Activated T-helper 1 cell treated with anti-CD3 and anti-CD28 coated beads, Interleukin-12 subunit alpha, Interleukin-12 subunit beta, Interleukin-2, Interleukin-4 antibody, amounts not matched to agents 30 ng/mL and 10 ng/mL and 1 ng/mL, durations not matched to agents 14 hours and 24 hours and 36 hours (primary cell): ENCODE results near the gene TST. TPM values are rescaled to one million over a fixed set of nuclear protein-coding genes. Genes with fewer than 3 reads are reported as not detected.
"Not testable (repeated sequence)": the region's sequence is repeated elsewhere in the genome, so short reads cannot be mapped to it uniquely, and the experiment has no call there.

ENCODE experiments used
- DNase-seq: peaks from one replicate; pipeline ENCODE4 v3.0.0; 2021; ENCODE audit warnings: low spot score
- H3K27ac Mint-ChIP-seq: one replicate; pipeline ENCODE4 v1.8.0; 2021; ENCODE audit warnings: mild to moderate bottlenecking, mixed read lengths
- H3K27me3 Mint-ChIP-seq: one replicate; pipeline ENCODE4 v1.8.0; 2022; ENCODE audit warnings: mild to moderate bottlenecking, moderate library complexity, mixed read lengths; ENCODE audit not compliant: insufficient read depth
- H3K36me3 Mint-ChIP-seq: one replicate; pipeline ENCODE4 v1.8.0; 2021; ENCODE audit warnings: low read depth, mixed read lengths
- H3K4me1 Mint-ChIP-seq: one replicate; pipeline ENCODE4 v1.8.0; 2021; ENCODE audit warnings: low read depth, mixed read lengths
- H3K4me3 Mint-ChIP-seq: one replicate; pipeline ENCODE4 v1.8.0; 2021; ENCODE audit warnings: mild to moderate bottlenecking, moderate library complexity, mixed read lengths
- H3K9me3 Mint-ChIP-seq: one replicate; pipeline ENCODE4 v1.8.0; 2021; ENCODE audit warnings: mixed read lengths
- intact Hi-C: fragments of 100-400 bp; cut with micrococcal nuclease; formaldehyde crosslinking; loops from one replicate; pipeline ENCODE4 v1.15.1; 2024
- total RNA-seq: library from RNA; stranded (reverse); gene quantifications from 2 replicates; pipeline ENCODE4 v1.2.3, GENCODE V29; 2022

Gene TST
- total RNA-seq, 1 donor from 2014 or later: 8.2 TPM

GRCh38 chr22:36991206-36991605 lies 28.0 kb downstream of the TST start:
- no peak for DNase-seq
- Mint-ChIP-seq H3K36me3 (no peaks in the 10 kb centered on the region), H3K27ac (no peak overlapping the region), H3K9me3 (peaks cover 7% of the 10 kb centered on the region), H3K27me3 (peaks cover 22% of the 10 kb centered on the region), H3K4me1 (peaks cover 4% of the 10 kb centered on the region), H3K4me3 (no peak overlapping the region)
- intact Hi-C loops: no loop called here

- peaks cover 14% of the 10 kb centered on the region for H3K9me3 Mint-ChIP-seq
- H3K4me3 Mint-ChIP-seq: no peak overlapping the region
- intact Hi-C loops: no loop called here
- no peak for DNase-seq
- H3K4me1 Mint-ChIP-seq: peaks cover 4% of the 10 kb centered on the region
- peaks cover 22% of the 10 kb centered on the region for H3K27me3 Mint-ChIP-seq
- H3K27ac Mint-ChIP-seq: no peak overlapping the region
- no peaks in the 10 kb centered on the region for H3K36me3 Mint-ChIP-seq
Observed at GRCh38 chr22:36990457-36990856, 28.8 kb downstream of the TST start.

DNA sequence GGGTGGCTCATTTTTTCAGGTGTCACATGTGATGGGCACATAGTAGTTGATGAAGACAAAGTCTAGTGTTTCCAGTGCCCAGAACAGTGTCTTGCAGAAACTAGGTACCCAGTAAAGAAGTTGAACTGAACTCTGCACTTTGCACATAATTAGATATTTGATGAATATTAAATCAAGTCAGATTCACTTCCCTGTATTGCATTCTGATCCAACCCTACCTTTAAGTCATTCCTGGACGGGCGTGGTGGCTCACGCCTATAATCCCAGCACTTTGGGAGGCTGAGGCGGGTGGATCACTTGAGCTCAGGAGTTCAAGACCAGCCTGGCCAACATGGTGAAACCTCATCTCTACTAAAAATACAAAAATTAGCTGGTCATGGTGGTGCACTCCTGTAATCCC lies 30.2 kb downstream of the TST start:
- H3K4me1 Mint-ChIP-seq, H3K27ac Mint-ChIP-seq, H3K36me3 Mint-ChIP-seq, H3K4me3 Mint-ChIP-seq, intact Hi-C loops, DNase-seq: not testable (repeated sequence)
- Mint-ChIP-seq H3K27me3 (peaks cover 22% of the 10 kb centered on the region), H3K9me3 (peaks cover 17% of the 10 kb centered on the region)

GRCh38 chr22:36988075-36988832 lies 31.0 kb downstream of the TST start:
- DNase-seq: no peak

DNA sequence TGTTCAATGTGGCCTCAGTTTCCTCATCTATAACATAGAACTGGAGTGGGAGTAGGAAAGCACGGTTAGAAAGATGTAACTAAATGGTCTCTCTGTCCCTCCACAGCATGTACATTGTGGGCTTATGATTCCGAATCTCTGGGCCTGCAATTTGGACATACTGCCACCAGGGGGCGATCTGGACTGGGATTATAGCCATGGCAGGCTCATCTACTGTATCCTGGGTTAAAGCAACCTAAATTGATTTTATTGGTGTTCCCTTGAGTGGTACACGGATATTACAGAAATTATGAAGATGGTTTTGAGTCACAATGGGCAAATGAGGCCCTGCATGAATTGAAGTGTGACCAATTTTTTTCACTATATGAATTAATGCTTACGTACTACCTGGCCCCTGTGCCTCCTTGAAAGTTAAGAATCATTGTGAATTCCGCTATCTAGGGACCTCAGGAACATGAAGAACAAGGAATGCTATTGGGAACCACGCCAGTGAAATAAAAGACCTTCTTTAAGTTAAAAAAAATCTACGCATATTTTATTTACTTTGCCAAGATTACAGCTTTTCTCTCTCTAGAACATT lies 32.9 kb downstream of the TST start:
- peaks cover 28% of the 10 kb centered on the region for H3K27me3 Mint-ChIP-seq
- no peak overlapping the region for H3K27ac Mint-ChIP-seq
- no peaks in the 10 kb centered on the region for H3K36me3 Mint-ChIP-seq
- no peak overlapping the region for H3K4me3 Mint-ChIP-seq
- DNase-seq: no peak
- intact Hi-C loops: loop anchor here (1.0 kb wide), 1 partner anchor 274 kb away; no protein-coding TSS in a partner anchor
- peaks cover 17% of the 10 kb centered on the region for H3K9me3 Mint-ChIP-seq
- H3K4me1 Mint-ChIP-seq: peaks cover 4% of the 10 kb centered on the region

More at GRCh38 chr22:36988075-36988832, 31.0 kb downstream of the TST start:
- Mint-ChIP-seq H3K36me3 (no peaks in the 10 kb centered on the region), H3K27me3 (peaks cover 25% of the 10 kb centered on the region), H3K4me1 (peaks cover 4% of the 10 kb centered on the region), H3K4me3 (no peak overlapping the region), H3K27ac (no peak overlapping the region), H3K9me3 (peaks cover 17% of the 10 kb centered on the region)
- intact Hi-C loops: no loop called here

GRCh38 chr22:36985211-36985889 lies 33.9 kb downstream of the TST start:
- H3K36me3 Mint-ChIP-seq: no peaks in the 10 kb centered on the region
- intact Hi-C loops: no loop called here
- peaks cover 25% of the 10 kb centered on the region for H3K27me3 Mint-ChIP-seq
- no peak overlapping the region for H3K27ac Mint-ChIP-seq
- H3K4me1 Mint-ChIP-seq: peaks cover 4% of the 10 kb centered on the region
- peaks cover 17% of the 10 kb centered on the region for H3K9me3 Mint-ChIP-seq
- no peak for DNase-seq
- H3K4me3 Mint-ChIP-seq: no peak overlapping the region

DNA sequence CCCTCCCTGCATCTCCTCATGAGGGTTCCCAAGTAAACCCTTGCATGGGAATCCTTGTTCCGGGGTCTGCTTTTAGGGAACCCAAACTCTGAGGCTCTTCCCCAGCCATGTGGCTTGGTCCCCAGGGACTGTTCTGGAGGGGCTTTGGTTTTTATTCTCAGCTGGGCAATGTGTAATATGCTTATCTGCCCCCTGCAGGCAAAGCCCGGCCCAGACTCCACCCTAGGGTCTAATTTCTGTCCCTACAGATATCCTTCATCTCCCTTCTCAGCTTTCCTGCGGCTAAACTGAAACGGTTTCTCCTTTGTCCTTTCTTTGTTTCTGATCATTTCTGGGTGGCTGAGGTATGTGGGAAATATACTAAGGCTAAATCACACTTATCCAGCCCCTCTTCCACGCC lies 37.1 kb downstream of the TST start:
- H3K27me3 Mint-ChIP-seq: peaks cover 15% of the 10 kb centered on the region
- H3K27ac Mint-ChIP-seq: peak overlapping the region; percentile 64
- peaks cover 13% of the 10 kb centered on the region for H3K9me3 Mint-ChIP-seq
- no peak overlapping the region for H3K4me3 Mint-ChIP-seq
- no peaks in the 10 kb centered on the region for H3K36me3 Mint-ChIP-seq
- DNase-seq: no peak
- intact Hi-C loops: no loop called here
- peaks cover 13% of the 10 kb centered on the region for H3K4me1 Mint-ChIP-seq

GRCh38 chr22:36981247-36981775 lies 37.9 kb downstream of the TST start:
- no peak overlapping the region for H3K4me3 Mint-ChIP-seq
- peaks cover 15% of the 10 kb centered on the region for H3K27me3 Mint-ChIP-seq
- H3K9me3 Mint-ChIP-seq: peaks cover 11% of the 10 kb centered on the region
- no peak overlapping the region for H3K27ac Mint-ChIP-seq
- DNase-seq: no peak
- intact Hi-C loops: no loop called here
- H3K36me3 Mint-ChIP-seq: no peaks in the 10 kb centered on the region
- peaks cover 15% of the 10 kb centered on the region for H3K4me1 Mint-ChIP-seq

GRCh38 chr22:36979016-36979910 lies 40.0 kb downstream of the TST start:
- intact Hi-C loops: loop anchor here (5.0 kb wide), 2 partner anchors 63 to 432 kb away; no protein-coding TSS in a partner anchor
- Mint-ChIP-seq H3K27me3 (peaks cover 13% of the 10 kb centered on the region), H3K27ac (no peak overlapping the region), H3K4me3 (no peak overlapping the region), H3K4me1 (peaks cover 15% of the 10 kb centered on the region), H3K9me3 (no peaks in the 10 kb centered on the region), H3K36me3 (no peaks in the 10 kb centered on the region)
- DNase-seq: no peak

- intact Hi-C loops: loop anchor here (1.0 to 5.0 kb wide), 11 partner anchors 41 to 431 kb away; partner anchors contain the start of genes MPST, NCF4 and TST
Observed at GRCh38 chr22:36977947-36978660, 41.1 kb downstream of the TST start.

DNA sequence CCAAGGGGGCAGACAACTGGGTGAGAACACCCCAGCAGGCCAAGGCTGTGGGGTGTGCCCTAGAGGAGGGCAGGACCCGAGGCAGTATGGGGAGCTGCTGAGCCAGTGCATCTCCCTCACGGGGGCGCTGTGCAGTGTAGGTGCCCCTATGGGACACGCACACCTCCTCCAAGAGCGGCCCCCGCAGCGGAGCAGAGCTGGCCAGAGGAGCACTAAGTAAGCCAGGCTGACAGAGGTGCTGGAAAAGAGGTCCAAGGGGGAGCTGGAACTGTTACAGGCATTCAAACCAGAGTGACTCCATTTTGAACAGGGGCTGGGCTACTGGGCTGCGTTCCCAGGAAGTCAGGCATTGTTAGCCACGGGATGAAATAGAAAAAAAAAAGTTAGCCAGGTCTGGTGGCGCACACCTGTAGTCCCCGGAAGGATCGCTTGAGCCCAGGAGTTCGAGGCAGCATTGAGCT lies 41.8 kb downstream of the TST start:
- H3K36me3 Mint-ChIP-seq: no peaks in the 10 kb centered on the region
- peaks cover 5% of the 10 kb centered on the region for H3K27me3 Mint-ChIP-seq
- H3K4me3 Mint-ChIP-seq: peak overlapping the region; percentile 86

More at GRCh38 chr22:36977947-36978660, 41.1 kb downstream of the TST start:
- DNase-seq: peak; percentile 84
- Mint-ChIP-seq H3K27ac (peak overlapping the region; percentile 74), H3K4me3 (peak overlapping the region; percentile 86), H3K27me3 (peaks cover 8% of the 10 kb centered on the region), H3K9me3 (no peaks in the 10 kb centered on the region), H3K36me3 (no peaks in the 10 kb centered on the region), H3K4me1 (peaks cover 15% of the 10 kb centered on the region)

More for the DNA sequence above, 41.8 kb downstream of the TST start:
- Mint-ChIP-seq H3K4me1 (peaks cover 15% of the 10 kb centered on the region), H3K27ac (peak overlapping the region; percentile 74), H3K9me3 (no peaks in the 10 kb centered on the region)
- DNase-seq: peak; percentile 50
- intact Hi-C loops: loop anchor here (5.0 kb wide), 2 partner anchors 65 to 430 kb away; no protein-coding TSS in a partner anchor
